Retinal pigment epithelial cell (primary cell): ENCODE data around the gene SLC35A5.
A peak's percentile ranks its signal among the peaks of the same experiment; 100 is the strongest.

Experiments used
- DNase-seq: peaks from one replicate; pipeline ENCODE4 v3.0.0-alpha.2; 2010; ENCODE audit warnings: low read depth
- H3K4me3 ChIP-seq: 2 replicates; pipeline ENCODE4 v1.5.1; 2011; ENCODE audit warnings: mild to moderate bottlenecking, low read length, control low read depth, moderate library complexity
- CTCF ChIP-seq: conservative IDR thresholded peaks from 2 replicates; pipeline ENCODE4 v1.5.1; 2011; ENCODE audit warnings: low read depth, low read length, control low read depth, inconsistent platforms

Gene SLC35A5

GRCh38 chr3:112594856-112595255 lies 33.0 kb downstream of the SLC35A5 start:
- no peak for DNase-seq
- TF ChIP-seq CTCF = no peak
- no peak overlapping the region for H3K4me3 ChIP-seq

GRCh38 chr3:112597945-112598344 lies 36.1 kb downstream of the SLC35A5 start:
- no peak overlapping the region for H3K4me3 ChIP-seq
- TF ChIP-seq CTCF = no peak
- DNase-seq = no peak

- no peak for TF ChIP-seq CTCF
- no peak for DNase-seq
- no peak overlapping the region for H3K4me3 ChIP-seq
Observed at GRCh38 chr3:112598731-112599130, 36.9 kb downstream of the SLC35A5 start.

- H3K4me3 ChIP-seq = no peak overlapping the region
- TF ChIP-seq CTCF = no peak
- DNase-seq = no peak
Observed at GRCh38 chr3:112602217-112602838, 40.5 kb downstream of the SLC35A5 start.

GRCh38 chr3:112604536-112604935 lies 42.7 kb downstream of the SLC35A5 start:
- DNase-seq = peak; percentile 55
- H3K4me3 ChIP-seq = no peak overlapping the region
- TF ChIP-seq CTCF = no peak

GRCh38 chr3:112605285-112605684 lies 43.4 kb downstream of the SLC35A5 start:
- DNase-seq = no peak
- no peak for TF ChIP-seq CTCF
- H3K4me3 ChIP-seq = no peak overlapping the region

GRCh38 chr3:112606098-112606497 lies 44.3 kb downstream of the SLC35A5 start:
- no peak for TF ChIP-seq CTCF
- H3K4me3 ChIP-seq = no peak overlapping the region
- no peak for DNase-seq
